Activated T-cell treated with anti-CD3 and anti-CD28 coated beads, Interleukin-2, amount 50 U/mL, for 48 hours (primary cell): Measurements from ENCODE around the gene BNIP1.
"Not testable (repeated sequence)": the region's sequence is repeated elsewhere in the genome, so short reads cannot be mapped to it uniquely, and the experiment has no call there.

Experiments used
- DNase-seq, 2 experiments: peaks; one replicate each; pipeline ENCODE4 v3.0.0-alpha.2; 2020

BNIP1 gene

GRCh38 chr5:173144200-173145176, at the start of gene BNIP1:
TSS of gene BNIP1 (plus strand) at chr5:173144531. CDS start at chr5:173144546, 15 bp downstream.
- peak; percentile 98 to 99 for DNase-seq

GRCh38 chr5:173098787-173099186, 45.5 kb upstream of the BNIP1 start:
- DNase-seq = no peak

- DNase-seq = no peak
Measured at GRCh38 chr5:173099461-173099860, 44.9 kb upstream of the BNIP1 start.

GRCh38 chr5:173101245-173101644, 43.1 kb upstream of the BNIP1 start:
- no peak for DNase-seq

- DNase-seq = no peak
Measured at GRCh38 chr5:173103411-173103810, 40.9 kb upstream of the BNIP1 start.

GRCh38 chr5:173108914-173109313, 35.4 kb upstream of the BNIP1 start:
- DNase-seq = no peak

GRCh38 chr5:173114536-173114935, 29.8 kb upstream of the BNIP1 start:
- no peak for DNase-seq

- DNase-seq = no peak
Measured at GRCh38 chr5:173119719-173120118, 24.6 kb upstream of the BNIP1 start.

GRCh38 chr5:173123416-173123815, 20.9 kb upstream of the BNIP1 start:
- DNase-seq = no peak

- DNase-seq = not testable (repeated sequence)
Measured at GRCh38 chr5:173132166-173132565, 12.2 kb upstream of the BNIP1 start.

- no peak for DNase-seq
Measured at GRCh38 chr5:173138707-173139106, 5.6 kb upstream of the BNIP1 start.

- DNase-seq = no peak
Measured at GRCh38 chr5:173139631-173140030, 4.7 kb upstream of the BNIP1 start.

GRCh38 chr5:173140769-173141168, 3.6 kb upstream of the BNIP1 start:
- no peak for DNase-seq

- DNase-seq = no peak
Measured at GRCh38 chr5:173143567-173143966, 764 bp upstream of the BNIP1 start.

- DNase-seq = no peak
Measured at GRCh38 chr5:173148354-173148753, 4.0 kb downstream of the BNIP1 start.

- DNase-seq = no peak
Measured at GRCh38 chr5:173152547-173152946, 8.2 kb downstream of the BNIP1 start.

- no peak for DNase-seq
Measured at GRCh38 chr5:173153842-173154241, 9.5 kb downstream of the BNIP1 start.

GRCh38 chr5:173154619-173155018, 10.3 kb downstream of the BNIP1 start:
- DNase-seq = not testable (repeated sequence)

- no peak for DNase-seq
Measured at GRCh38 chr5:173155912-173156311, 11.6 kb downstream of the BNIP1 start.

GRCh38 chr5:173158366-173158765, 14.0 kb downstream of the BNIP1 start:
- DNase-seq = no peak

GRCh38 chr5:173159256-173159655, 14.9 kb downstream of the BNIP1 start:
- DNase-seq = no peak

- DNase-seq = no peak
Measured at GRCh38 chr5:173161148-173161547, 16.8 kb downstream of the BNIP1 start.

- DNase-seq = no peak
Measured at GRCh38 chr5:173163219-173163618, 18.9 kb downstream of the BNIP1 start.

- DNase-seq = no peak
Measured at GRCh38 chr5:173165177-173166016, 21.1 kb downstream of the BNIP1 start.
